HG03469 (cell line): ENCODE data around the gene HUNK.
A peak's percentile ranks its signal among the peaks of the same experiment; 100 is the strongest.
"Not testable (repeated sequence)": the region's sequence is repeated elsewhere in the genome, so short reads cannot be mapped to it uniquely, and the experiment has no call there.

ENCODE experiments used
- ATAC-seq: cut with Tn5 transposase; IDR thresholded peaks from one replicate; pipeline ENCODE4 v1.9.1; 2021; ENCODE audit warnings: mild to moderate bottlenecking, moderate library complexity, moderate number of reproducible peaks; ENCODE audit not compliant: unreplicated experiment

HUNK gene

DNA sequence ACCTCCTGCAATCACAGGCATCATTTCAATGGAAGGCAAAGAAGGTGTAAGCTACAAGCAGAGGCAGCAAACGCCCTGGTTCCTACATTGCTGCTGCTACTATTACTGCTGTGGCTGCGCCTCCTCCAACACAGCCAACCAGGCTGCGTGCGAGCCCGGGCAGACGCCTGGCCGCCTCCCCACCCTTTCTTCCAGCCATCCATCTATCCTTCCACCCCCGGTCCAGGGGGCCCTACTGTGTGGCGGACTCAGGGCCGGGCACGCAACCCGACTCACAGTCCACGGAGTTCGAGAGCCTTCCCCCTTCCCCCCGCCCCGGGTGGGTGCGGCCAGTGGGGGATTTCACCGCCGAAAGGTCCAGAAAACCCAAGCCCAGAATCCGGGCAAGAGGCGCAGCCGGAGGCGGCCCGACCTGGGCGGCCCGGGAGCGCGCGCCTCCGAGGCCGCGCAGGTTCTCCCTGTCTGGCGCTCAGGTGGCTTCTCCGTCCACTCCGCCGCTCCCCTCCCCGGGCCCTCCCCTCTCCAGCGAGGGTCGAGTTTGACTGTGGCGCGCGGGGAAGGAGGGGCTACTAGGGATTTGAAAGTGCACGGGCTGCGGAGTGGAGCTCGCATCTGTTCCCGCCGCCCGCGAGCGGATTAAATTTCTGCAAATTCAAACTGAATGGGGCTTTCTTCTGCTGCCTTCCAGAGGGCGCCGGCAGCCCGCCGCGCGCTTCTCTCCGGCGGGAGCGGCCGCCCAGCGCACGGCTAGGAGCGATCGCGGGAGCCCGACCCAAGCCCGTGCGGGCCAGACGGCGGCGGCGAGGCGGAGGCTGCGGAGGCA, at the start of gene HUNK:
Gene HUNK, plus strand, starts transcription at position 569 of the 823 bp plus-strand sequence. CDS start 655 bp downstream, outside the sequence.
- ATAC-seq = no peak

DNA sequence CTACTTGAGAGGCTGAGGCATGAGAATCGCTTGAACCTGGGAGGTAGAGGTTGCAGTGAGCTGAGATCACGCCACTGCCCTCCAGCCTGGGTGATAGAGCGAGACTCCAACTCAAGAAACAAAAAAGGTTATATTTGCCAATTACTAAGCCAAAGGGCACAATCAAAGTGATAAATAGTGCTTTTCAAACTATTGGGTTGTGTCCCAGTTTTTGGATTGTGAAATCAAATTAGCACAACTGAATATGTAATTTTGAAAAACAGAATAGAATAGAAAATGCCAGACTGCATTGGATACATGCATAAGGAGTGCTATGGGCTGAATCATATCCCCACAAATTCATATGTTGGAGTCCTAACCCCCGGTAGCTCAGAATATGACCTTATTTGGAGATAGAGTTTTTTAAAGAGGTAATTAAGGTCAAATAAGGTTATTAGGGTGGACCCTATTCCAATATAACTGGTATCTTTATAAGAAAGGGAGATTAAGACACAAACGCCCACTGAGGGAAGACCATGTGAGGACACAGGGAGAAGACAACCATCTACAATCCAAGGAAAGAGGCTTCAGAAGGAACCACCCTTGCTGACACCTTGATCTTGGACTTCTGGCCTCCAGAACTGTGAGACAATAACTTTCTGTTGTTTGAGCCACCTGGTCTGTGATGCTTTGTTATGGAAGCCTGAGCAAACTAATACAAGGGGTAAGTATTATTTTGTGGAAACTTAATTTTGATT, 42.9 kb upstream of the HUNK start:
- ATAC-seq = no peak

DNA sequence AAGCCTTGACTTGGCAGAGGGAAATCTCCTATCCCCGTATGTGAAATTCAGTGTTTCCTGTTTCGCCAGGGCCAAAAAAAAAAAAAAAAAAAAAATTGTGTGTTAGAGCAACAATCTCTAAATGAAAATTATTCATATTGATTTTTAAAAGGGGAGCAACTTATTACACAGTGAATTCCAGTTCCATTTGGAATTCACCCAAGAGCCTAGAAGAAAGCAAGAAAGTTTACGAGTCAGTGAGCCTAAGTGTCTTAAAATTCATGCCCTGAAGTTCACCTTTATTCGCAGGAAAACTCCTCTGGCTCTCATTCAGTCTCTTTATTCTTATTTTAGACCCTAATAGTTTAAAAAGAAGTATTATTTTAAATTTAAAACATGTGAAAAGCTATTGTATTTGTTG, 42.1 kb upstream of the HUNK start:
- no peak for ATAC-seq

DNA sequence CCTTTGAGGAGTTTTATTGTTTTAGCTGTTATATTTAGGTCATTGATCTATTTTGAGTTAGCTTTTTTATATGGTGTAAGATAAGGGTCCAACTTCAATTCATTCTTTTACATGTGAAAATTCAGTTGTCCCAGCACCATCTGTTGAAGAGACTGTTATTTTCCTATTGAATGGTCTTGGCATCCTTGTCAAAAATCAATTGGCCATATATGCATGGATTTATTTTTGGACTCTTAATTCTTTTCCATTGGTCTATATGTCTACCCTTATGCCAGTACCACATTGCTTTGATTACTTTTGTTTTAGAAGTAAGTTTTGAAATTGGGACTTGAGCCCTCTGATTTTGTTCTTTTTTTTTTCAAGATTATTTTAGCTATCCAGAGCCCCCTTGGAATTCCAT, 35.8 kb upstream of the HUNK start:
- no peak for ATAC-seq

DNA sequence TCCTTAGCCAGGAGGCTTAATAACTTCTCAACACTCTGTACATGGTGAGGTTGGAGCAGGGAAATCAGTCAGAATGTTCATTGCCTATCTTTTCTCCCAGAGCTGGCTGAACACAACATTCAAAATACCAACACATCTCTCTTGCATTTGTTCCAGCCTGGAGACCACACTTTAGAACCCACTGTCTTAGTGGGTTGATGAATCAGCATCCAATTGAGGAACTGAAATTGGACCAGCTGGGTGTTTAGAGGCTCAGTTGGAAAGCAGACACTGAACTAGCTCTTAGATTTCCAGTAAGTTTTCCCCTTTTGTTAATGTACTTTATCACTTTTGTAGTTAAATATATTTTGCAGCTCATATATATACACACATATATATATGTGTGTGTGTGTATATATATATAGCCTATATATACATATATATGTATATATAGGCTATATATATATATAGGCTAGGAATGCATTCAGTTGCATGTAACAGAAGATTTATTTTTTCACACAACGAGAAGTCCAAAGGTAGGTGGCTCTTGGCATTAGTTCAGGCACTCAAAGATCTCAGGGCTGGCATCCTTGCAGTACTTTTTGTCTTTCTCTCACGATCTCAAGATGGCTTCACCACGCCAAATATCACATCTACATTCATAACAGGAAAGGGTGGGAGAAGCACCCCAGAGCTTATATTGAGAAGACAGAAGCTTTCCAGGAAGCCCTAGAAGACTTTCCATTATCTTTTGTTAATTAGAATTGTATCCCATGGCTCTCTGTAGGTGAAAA, 35.0 kb upstream of the HUNK start:
- ATAC-seq = peak; percentile 76

DNA sequence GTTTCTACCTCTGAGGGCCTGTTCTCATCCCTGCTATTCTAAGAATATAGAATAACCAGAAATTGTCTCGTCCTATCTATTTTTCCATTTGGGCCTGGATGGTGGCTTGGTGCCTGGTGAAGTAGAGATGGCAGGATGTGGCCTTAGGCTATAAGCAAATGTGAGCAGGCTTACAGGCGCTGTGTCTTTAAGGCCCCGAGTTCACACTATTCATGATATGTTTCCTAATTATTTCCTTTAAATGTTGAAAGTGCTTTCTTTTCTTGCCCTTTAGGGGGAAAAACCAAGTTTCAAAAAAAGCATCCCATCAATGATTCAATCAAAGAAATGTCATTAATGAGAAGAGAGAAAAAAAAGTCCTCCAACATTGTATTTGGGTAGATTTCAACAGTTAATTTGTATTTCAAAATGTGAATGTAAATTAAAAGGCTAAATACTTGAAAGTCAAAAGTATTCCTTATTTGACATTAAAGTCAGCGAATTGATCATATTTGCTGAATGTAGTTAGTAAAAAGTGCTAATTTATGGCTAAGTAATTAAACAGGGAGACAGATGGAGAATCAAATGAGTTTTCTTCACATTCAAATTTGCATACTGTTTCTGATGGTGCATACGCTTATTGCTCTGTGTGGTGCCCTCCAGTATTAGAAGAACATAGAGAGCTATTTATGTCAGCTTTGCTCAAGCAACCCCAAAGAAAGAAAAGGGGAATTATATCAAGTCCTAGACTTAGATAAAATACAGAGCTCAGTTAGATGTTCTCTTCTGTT, 34.0 kb upstream of the HUNK start:
- no peak for ATAC-seq

DNA sequence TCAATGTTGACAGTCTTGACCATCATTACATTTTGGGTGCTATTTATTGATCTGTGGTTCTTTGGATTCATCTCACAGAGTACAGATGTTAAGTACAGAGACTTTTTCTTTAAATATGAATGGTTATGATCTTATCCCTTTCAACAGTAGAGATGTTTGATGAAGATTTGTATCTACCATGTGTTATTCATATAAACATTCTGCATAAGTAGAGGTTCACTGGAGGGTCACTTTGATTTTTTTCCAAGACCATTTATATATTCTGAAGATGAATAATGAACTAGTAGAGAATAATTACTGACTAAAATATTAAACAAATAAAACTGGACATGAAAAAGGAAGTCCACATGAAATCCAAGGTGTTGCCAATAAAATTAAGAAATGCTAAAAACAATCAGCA, 28.6 kb upstream of the HUNK start:
- no peak for ATAC-seq

DNA sequence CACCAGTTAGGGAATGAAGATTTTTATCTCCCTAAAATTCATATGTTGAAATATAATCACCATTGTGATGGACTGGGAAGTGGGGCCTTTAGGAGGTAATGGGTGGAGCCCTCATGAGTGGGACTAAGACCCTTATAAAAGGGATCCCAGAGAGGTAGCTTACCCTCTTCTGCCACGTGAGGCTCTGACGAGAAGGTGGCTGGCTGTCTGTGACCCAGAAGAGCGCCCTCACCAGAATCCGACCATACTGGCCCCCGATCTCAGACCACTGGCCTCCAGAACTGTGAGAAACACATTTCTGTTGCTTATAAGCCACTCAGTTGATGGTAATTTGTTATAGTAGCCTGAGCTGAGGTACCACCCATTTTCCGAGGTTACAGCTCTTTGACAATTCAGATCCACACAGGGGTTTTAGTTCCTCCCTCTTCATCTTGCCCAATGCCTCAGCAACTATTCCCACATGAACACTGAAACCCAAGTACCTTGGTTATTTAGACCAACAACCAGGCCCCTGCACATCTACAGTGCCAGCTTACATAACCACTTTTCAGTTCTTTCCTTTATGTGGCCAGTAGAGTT, 27.6 kb upstream of the HUNK start:
- no peak for ATAC-seq

DNA sequence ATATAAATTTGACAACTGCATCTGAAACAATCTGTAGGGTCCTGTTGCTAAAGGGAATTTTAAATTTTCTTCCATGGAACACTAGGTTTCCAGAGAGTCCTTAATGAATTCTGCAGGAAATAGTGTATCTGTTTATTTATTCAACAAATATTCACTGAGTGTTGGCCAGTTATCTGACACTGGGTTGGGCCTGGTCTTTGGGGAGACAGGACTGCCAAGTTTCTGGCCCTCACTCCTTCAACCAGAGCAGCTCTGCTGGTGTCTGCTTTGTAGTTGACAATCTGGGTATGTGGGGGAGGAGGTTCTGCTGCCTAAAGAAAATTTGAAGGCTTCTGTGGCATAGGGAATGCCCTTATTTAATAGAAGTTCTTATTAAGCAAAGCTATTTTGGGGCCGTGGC, 26.1 kb upstream of the HUNK start:
- no peak for ATAC-seq

DNA sequence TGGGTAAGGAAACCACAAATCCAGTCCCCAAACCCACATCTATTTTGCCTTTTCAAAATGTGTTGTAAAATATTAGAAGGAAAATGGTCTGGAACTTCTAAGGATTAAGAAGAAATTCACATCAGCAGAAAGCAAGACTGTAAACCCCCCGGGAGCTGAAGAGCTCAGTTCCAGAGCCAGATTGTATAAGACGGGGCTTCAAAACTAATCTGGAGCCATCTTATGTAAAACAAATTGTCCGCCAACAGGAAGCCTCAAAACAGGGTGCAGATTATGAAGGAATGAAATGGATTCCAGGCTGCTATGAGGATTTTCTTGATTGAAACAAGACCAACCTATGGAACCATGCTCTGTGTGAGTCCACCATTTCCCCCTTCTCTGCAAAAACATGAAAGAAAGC, 25.1 kb upstream of the HUNK start:
- ATAC-seq = no peak

DNA sequence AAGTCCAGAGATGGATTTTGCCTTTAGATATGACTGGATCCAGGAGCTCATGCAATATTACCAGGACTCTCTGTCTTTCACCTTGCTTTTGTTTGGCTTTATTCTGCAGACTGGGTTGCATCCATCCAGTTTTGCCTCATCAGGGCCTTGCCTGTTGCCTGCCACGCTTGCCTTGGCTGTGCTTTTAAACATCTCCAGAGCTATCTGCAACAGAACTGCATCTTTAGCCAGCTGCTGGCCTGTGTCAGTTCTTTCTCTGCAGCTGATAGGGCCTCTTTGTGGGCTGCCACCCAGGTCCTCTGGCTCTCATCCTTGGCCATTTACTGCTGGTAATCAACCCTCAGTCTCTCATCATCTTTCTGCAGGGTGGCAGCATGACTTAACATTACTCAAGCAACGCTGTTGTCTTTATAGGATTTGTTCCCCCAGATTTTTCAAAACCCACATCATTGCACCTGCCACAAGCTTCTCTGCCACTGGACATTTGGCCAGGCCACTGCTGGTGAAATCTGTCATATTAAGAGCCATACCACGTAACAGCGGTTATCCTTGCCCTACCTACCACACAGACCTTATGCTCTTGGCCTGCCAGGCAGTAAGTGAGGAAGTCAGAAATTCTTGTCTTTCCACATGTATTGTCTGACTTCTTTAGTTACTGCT, 24.4 kb upstream of the HUNK start:
- ATAC-seq = no peak

DNA sequence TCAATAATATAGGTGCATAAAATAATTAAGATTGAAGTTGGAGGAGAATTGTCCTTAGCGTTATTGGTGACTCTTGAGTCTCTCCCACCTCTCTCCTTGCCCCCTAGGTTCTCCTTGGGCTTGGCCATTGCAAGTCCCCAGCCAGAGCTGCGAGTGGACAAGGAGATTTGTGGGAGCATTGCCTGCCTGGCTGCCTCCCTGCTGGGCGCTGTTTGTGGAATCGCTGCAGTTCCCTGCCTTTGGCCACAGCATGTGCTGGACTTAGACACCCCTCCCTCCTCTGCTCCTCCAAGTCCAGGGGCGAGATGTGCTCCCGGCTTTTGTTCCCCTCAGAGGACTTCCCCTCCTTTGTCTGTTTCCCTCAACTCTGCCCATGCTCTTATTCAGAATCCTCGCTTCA, 21.9 kb upstream of the HUNK start:
- no peak for ATAC-seq

DNA sequence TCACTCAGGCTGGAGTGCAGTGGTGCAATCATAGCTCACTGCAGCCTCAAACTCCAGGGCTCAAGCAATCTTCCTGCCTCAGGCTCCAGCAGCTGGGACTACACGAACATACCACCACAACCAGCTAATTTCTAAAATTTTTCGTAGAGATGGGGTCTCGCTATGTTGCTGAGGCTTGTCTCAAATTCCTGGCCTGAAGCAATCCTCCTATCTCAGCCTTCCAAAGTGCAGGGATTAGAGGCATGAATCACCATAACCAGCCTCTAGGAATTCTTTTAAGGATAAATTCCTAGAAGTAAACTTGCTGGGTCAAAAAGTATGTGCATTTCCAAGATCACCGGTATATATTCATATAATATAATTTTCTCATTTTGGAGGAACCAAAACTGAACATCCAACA, 17.6 kb upstream of the HUNK start:
- no peak for ATAC-seq

DNA sequence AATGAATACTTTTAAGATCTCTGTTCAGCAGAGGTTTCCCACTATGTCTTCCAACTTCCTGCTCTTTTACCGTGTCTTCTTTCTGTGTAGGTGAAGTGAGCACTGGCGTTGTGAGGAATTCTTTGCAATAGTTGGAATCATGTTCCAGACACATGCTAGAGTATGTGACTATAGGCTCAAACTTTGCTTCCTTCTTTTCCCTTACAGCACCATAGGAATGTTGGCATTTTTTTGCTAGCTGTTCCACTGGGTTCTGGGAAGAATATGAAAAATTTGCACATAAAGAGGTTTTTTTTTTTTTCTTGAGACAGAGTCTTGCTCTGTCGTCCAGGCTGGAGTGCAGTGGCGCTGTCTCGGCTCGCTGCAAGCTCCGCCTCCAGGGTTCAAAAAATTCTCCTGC, 15.7 kb upstream of the HUNK start:
- no peak for ATAC-seq

DNA sequence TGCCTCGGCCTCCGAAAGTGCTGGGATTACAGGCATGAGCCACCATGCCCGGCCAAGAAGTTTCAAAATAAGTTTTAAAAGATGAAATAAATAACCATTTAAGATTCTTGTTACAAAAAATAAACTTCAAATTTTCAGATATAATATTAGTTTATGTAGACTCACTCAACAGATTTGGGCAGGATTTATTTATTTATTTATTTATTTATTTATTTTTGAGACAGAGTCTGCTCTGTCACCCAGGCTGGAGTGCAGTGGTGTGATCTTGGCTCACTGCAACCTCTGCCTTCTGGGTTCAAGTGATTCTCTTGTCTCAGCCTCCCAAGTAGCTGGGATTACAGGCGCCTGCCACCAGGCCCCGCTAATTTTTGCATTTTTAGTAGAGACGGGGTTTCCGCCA, 15.2 kb upstream of the HUNK start:
- not testable (repeated sequence) for ATAC-seq

DNA sequence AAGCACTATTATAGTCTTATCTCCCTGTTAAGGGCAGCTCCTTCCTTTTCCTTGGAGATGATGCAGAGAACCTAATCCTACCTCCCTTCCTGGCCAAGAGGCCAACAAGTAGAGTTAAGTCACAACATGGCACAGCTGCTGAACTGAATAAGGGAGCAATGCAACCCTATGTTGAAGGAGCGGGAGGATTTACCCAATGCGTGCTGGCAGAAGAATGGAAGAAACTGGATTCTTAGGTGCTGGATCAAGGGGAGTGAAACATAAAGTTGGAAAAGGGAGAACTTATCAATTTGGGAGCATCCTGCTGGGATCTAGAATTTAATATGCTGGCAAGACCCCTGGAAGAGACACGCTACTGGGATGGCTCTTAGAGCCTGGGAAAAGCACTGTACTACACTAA, 12.0 kb upstream of the HUNK start:
- ATAC-seq = no peak

DNA sequence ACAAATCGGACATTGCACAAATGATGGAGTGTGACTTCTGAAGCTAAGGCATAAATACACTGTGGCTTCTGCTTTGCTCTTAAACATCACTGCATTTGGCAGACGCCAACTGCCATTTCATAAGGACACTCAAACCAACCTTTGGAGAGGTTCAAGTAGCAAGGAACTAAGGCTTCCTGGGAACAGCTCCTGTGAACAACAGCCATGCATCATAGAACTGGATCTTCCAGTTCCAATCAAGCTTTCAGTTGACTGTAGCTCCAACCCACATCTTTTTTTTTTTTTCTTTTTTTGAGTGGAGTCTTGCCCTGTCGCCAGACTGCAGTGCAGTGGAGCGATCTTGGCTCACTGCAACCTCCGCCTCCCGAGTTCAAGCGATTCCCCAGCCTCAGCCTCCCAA, 10.7 kb upstream of the HUNK start:
- ATAC-seq = no peak

DNA sequence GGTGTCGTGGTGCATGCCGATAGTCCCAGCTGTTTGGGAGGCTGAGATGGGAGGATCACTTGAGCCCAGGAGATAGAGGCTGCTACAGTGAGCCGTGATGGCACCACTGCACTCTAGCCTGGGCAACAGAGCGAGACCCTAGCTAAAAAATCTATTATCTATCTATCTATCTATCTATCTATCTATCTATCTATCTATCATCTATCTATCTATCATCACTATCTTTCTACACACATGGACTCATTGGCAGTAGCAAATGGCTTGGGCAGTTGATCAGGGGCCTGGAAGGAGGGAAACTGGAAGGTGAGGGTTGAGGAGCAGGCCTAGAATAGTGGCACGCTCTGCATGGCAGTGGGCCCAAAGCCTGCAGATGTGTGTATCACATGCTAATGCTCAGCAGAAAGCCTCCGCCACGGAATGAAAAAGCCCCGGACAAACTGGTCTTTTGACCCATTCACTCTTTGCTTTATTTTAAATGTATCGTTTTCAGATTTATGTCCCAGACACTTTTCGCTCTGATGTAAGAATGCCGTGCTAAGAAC, 7.3 kb upstream of the HUNK start:
- ATAC-seq = no peak

DNA sequence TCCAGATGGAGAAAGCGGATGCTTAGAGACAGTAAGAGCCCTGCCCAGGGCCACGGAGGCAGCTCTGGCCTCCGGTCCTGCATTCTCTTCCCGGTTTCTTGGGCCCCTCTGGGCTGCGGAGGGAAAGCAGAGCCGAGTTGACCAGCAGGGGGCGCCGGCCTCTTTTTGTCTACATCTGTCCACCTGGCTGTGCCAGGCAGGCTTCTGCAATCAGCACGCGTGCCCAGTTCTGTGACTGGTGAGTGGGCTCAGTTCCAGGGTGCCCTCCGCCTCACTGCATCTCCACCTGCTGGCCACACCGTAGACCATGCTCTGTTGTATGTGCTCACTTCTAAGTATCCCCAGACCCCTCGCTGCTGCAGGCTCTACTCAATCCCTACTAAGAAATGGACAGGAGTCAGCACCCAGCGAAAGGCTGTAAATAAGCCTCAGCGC, 6.7 kb upstream of the HUNK start:
- ATAC-seq = no peak

DNA sequence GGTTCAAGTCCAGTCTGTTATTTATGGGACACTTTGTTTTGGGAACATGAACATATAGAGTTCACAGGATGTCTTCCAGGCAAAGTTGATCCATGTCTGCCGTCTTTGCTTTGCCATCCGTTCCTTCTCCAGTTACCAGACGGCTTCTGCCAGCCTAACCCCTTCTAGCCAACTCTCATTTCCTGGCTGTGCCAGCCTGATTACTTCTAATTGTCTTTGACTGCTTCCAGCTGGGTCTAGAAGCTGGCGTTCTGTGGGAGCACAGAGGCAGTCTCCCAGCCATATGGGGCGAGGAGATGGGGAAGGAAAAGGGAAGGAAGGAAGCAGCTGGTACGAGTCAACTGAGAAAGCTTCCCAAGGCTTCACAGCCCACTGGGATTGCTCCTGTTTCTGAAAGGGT, 3.1 kb upstream of the HUNK start:
- no peak for ATAC-seq
